Bronchial smooth muscle cell (primary cell): ENCODE data around the gene GSX2. TPM values are rescaled to one million over a fixed set of nuclear protein-coding genes. Genes with fewer than 3 reads are reported as not detected.

Source experiments
- total RNA-seq: library from RNA; depleted of rRNA; stranded (reverse); fragments of >200 nt; gene quantifications from 2 replicates; pipeline ENCODE4 v1.2.1, GENCODE V29; 2014

The GSX2 gene
- total RNA-seq: not detected in 2 replicates

DNA sequence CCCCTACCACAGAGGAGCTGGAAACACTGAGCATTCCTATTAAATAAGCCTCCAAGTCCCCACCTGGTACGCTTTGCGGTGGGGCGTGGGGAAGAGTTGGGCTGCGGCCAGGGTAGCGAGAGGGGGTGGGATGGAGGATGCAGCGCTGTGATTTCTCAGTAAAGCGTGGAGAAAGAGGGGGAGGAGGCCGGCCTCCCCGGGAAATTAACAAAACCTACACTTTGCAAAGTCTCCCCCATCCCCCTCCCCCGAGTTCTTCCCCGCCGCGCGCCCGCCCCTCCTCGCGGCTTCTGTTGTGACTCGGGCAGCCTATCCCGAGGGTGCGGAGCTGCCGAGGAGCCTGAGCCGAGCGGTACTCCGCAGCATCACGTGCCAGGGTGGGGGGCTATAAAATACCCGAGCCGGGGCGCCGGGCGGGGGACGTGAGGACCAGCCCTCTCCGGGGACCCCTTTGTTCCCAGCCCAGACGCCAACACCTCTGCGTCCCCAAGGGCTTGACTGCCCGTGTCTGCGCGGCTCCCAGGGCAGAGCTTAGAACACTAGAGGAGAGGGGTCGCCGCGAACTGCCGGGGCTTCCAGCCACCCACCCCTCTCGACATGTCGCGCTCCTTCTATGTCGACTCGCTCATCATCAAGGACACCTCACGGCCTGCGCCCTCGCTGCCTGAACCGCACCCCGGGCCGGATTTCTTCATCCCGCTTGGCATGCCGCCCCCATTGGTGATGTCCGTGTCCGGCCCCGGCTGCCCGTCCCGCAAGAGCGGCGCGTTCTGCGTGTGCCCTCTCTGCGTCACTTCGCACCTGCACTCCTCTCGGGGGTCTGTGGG lies at the start of gene GSX2:
Gene GSX2, plus strand, starts transcription at position 416 of the 827 bp plus-strand sequence. Its CDS starts 182 bp downstream, at position 598.

GRCh38 chr4:54064317-54065111 lies 35.4 kb upstream of the GSX2 start, which contains the start of gene CHIC2:
TSS of gene CHIC2 (minus strand) at chr4:54064605. CDS start at chr4:54064300, 305 bp downstream.

Other genes with a start within 250 kb of the GSX2 start
- gene CHIC2, start 35.6 kb upstream of the GSX2 start, total RNA-seq: 39.6 and 53.3 TPM in 2 replicates
- 529 and 975 TPM in 2 replicates for gene PDGFRA, start 129.1 kb downstream of the GSX2 start, total RNA-seq